HG02763 (cell line): ENCODE results near the gene PGGHG.

Experiments
- ATAC-seq: cut with Tn5 transposase; IDR thresholded peaks from one replicate; pipeline ENCODE4 v1.9.1; 2021; ENCODE audit warnings: mild to moderate bottlenecking, moderate library complexity; ENCODE audit not compliant: unreplicated experiment

PGGHG gene

DNA sequence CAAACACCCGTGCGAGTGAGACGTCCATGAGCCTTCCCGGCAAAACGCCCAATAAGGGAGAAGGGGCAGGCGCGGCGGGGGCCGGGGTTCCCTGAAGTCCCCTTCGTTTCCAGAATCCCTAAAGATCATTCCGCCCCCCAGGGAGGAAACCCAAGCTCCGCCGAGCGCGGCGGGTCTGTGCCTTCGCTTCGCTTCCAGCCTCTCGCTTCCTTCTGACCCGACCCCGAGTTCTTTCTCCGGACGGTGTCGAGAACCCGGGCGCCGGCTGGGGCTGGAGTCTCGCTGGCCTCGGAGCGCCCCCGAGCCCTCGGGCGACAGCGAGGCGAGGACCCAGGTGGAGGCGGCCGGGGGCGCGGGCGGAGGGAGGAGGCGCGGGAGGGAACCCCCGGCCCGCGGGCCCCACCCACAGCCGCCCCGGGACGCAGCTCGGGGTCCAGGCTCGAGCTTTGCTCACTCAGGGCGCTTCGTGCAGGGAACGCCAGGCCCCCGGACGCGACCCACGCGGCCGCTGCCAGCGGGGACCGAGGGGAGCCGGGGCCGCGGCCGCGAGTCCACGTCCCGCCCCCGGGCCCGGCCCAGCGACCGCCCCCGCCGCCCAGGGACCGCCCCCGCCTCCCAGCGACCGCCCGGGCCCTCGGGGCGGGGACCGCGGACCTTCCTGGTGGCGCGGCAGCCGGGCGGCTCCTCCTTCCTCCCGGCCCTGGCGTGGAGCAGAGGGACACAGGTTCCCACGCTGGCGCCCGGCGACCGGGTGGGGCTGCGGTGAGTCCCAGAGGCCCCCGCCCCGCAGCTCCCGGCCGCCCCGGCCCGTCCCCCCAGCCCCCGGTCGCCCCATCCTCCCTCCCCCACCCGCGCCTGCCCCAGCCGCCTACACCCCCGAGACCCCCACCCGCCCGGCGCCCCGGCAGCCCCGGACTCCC lies at the start of gene PGGHG:
PGGHG (plus strand) TSS at position 649 of the 920 bp plus-strand sequence. CDS start 691 bp downstream, outside the sequence.
- peak; percentile 51 for ATAC-seq

- no peak for ATAC-seq
Observed at GRCh38 chr11:240315-240714, 48.6 kb upstream of the PGGHG start.

DNA sequence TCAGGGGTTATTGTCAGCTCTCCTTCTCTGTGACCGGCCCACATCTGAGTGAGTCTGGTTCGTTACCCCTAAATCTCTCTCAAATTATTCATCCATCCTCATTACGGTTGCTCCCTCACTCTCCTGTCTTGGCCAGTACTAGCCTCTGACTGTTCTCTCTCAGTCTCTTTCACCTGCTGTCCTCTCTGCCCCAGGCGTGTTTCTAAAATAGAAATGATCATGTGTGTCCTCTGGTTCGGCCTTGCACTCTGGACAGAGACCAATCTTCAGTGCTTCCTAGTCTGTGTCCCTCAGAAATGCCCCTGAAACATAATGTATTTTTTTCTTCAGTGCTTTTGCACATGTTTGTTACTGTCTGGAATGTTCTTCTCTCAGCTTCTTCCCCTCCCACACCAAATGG lies 47.3 kb upstream of the PGGHG start:
- no peak for ATAC-seq

- ATAC-seq = no peak
Observed at GRCh38 chr11:244376-244775, 44.5 kb upstream of the PGGHG start.

- ATAC-seq = no peak
Observed at GRCh38 chr11:249062-249461, 39.9 kb upstream of the PGGHG start.

- ATAC-seq = no peak
Observed at GRCh38 chr11:250274-250673, 38.7 kb upstream of the PGGHG start.

GRCh38 chr11:250740-251299 lies 38.1 kb upstream of the PGGHG start:
- no peak for ATAC-seq

GRCh38 chr11:251550-251949 lies 37.4 kb upstream of the PGGHG start:
- ATAC-seq = no peak

GRCh38 chr11:252666-253065 lies 36.3 kb upstream of the PGGHG start:
- no peak for ATAC-seq

GRCh38 chr11:253160-253885 lies 35.6 kb upstream of the PGGHG start:
- ATAC-seq = no peak

- no peak for ATAC-seq
Observed at GRCh38 chr11:253886-254270, 35.0 kb upstream of the PGGHG start.

DNA sequence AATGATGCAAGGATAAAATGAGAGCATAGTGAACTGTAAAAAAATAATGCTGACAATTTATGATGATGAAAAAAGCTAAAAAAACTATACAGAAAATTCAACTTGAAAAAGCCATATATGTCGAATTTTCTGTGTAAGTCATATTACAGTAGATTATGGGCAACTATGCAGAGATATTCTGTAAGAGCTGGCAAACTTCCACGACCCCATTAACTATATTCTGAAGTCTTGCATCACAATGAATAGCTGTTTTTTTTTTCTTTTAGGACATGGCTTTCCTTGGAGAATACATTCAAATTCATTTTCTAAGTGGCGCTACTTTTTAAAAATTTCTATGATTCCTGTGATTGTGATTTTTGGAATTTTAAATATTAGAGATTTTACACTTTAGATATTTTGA lies 33.8 kb upstream of the PGGHG start:
- ATAC-seq = no peak

DNA sequence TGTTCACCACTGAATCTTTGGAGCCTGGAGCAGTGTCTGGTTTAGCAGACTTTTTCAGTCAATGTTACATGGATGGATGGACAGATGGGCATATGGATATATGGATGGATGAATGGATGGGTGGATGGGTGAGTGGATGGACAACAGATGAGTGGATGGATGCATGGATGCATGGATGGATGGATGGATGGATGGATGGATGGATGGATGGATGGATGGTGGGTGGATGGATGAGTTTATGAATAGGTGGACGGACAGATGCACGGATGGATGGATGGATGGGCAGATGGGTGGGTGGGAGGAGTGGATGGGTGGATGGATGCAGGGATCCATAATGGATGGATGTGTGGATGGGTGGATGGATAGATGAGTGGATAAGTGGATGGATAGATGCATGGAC lies 33.1 kb upstream of the PGGHG start:
- ATAC-seq = no peak

DNA sequence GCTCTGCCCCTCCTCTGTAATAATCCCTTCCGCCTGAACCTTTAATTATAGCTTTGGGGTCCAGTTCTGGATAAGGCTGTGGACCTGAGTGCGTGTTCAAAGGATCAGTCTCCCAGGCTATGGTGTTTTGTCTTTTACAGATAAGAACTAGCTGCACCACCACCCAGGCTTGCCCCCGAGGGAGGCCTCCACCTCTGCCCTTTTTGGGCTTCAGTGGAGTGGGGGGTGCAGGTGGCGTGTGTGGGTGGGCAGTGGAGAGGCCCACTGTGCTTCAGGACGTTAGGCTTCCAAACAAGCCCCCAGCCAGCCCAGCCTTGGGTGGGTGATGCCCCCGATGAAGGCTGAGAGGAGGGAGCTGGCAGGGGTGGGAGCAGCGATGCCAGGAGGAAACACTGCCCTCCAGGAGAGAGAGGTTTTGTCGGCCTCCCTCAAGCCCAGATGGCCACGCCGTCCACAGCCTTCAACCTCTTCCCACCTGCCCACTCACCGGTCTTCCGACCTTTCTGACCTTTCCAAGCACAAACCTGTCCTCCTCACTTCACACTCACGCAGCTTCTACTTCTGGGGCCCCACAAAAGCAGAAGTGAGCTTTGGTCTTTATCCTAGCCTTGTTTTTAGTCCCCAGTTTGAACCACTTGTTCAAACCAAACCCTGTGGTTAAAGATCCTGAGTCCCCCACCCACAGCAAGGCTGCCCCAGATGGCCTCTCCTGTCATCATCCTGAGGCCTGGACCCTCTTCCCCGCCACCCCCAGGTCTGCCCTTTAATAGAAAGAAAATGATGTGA lies 31.8 kb upstream of the PGGHG start:
- no peak for ATAC-seq

GRCh38 chr11:257766-258493 lies 31.0 kb upstream of the PGGHG start:
- no peak for ATAC-seq

GRCh38 chr11:259413-259812 lies 29.5 kb upstream of the PGGHG start:
- ATAC-seq = no peak

GRCh38 chr11:261624-262023 lies 27.3 kb upstream of the PGGHG start:
- ATAC-seq = no peak

GRCh38 chr11:266676-267439 lies 22.1 kb upstream of the PGGHG start:
- no peak for ATAC-seq

- no peak for ATAC-seq
Observed at GRCh38 chr11:267491-267994, 21.4 kb upstream of the PGGHG start.
